Keratinocyte (primary cell): ENCODE measurements around the gene STK38. TPM values are rescaled to one million over a fixed set of nuclear protein-coding genes. Genes with fewer than 3 reads are reported as not detected.

Source experiments
- DNase-seq: peaks from one replicate; pipeline ENCODE4 v3.0.0-alpha.2; 2011; ENCODE audit warnings: low read depth, missing footprints, low spot score
- FAIRE-seq: peaks from 2 replicates; lab custom pipeline; 2011; peaks lifted over from hg19 to GRCh38; lab: Jason Lieb, UNC
- H2AFZ ChIP-seq: 2 replicates; pipeline ENCODE4 v1.6.0; 2012; ENCODE audit warnings: low read length, control low read depth, inconsistent platforms; ENCODE audit not compliant: control insufficient read depth
- H3K27ac ChIP-seq: 2 replicates; pipeline ENCODE4 v1.5.1; 2011; ENCODE audit warnings: low read length; ENCODE audit not compliant: control insufficient read depth, insufficient read depth
- H3K27me3 ChIP-seq: 3 replicates; pipeline ENCODE4 v1.6.0; 2011; ENCODE audit warnings: low read length; ENCODE audit not compliant: control insufficient read depth, insufficient read depth; ENCODE audit errors: extremely low read depth
- H3K36me3 ChIP-seq, 2 experiments: 2 replicates in 1 of 2; 3 replicates in 1 of 2; pipeline ENCODE4 v1.5.1; 2011; ENCODE audit warnings: low read length in 2 of 2, mild to moderate bottlenecking in 1 of 2; ENCODE audit not compliant: control insufficient read depth in 2 of 2, insufficient read depth in 2 of 2; ENCODE audit errors: extremely low read depth in 1 of 2
- H3K4me1 ChIP-seq: 3 replicates; pipeline ENCODE4 v1.5.1; 2011; ENCODE audit warnings: low read length; ENCODE audit not compliant: control insufficient read depth, insufficient read depth; ENCODE audit errors: extremely low read depth
- H3K4me2 ChIP-seq: 3 replicates; pipeline ENCODE4 v1.6.0; 2011; ENCODE audit warnings: low read depth, low read length; ENCODE audit not compliant: control insufficient read depth, insufficient read depth; ENCODE audit errors: extremely low read depth
- H3K4me3 ChIP-seq, 3 experiments: fragments of 200-600 bp in 1 of 3; sonication (generic) in 1 of 3; 2 replicates in 2 of 3; 3 replicates in 1 of 3; pipeline ENCODE4 v1.5.1; 2011 to 2016; ENCODE audit warnings: low read length in 3 of 3, mild to moderate bottlenecking in 3 of 3, control low read depth in 2 of 3, inconsistent platforms in 1 of 3, low read depth in 1 of 3, mixed read lengths in 1 of 3, mixed run types in 1 of 3, moderate library complexity in 1 of 3; ENCODE audit not compliant: control insufficient read depth in 2 of 3, insufficient read depth in 2 of 3; ENCODE audit errors: extremely low read depth in 1 of 3
- H3K79me2 ChIP-seq: 2 replicates; pipeline ENCODE4 v1.6.0; 2012; ENCODE audit warnings: low read length; ENCODE audit not compliant: control insufficient read depth, insufficient read depth
- H3K9ac ChIP-seq: 3 replicates; pipeline ENCODE4 v1.6.0; 2011; ENCODE audit warnings: low read length; ENCODE audit not compliant: control insufficient read depth, insufficient read depth; ENCODE audit errors: extremely low read depth
- H3K9me1 ChIP-seq: 3 replicates; pipeline ENCODE4 v1.6.0; 2011; ENCODE audit warnings: low read length; ENCODE audit not compliant: control insufficient read depth, insufficient read depth; ENCODE audit errors: extremely low read depth
- H3K9me3 ChIP-seq: 2 replicates; pipeline ENCODE4 v1.5.1; 2012; ENCODE audit warnings: low read depth, low read length; ENCODE audit not compliant: control insufficient read depth
- H4K20me1 ChIP-seq: 3 replicates; pipeline ENCODE4 v1.6.0; 2011; ENCODE audit warnings: low read length; ENCODE audit not compliant: control insufficient read depth, insufficient read depth; ENCODE audit errors: extremely low read depth
- CTCF ChIP-seq, 3 experiments: IDR thresholded peaks in 1 of 3; conservative IDR thresholded peaks in 1 of 3; optimal IDR thresholded peaks in 1 of 3; 2 replicates in 2 of 3; 3 replicates in 1 of 3; pipeline versions ENCODE3 to v1.5.1; 2011; ENCODE audit warnings: low read length in 3 of 3, mild to moderate bottlenecking in 3 of 3, moderate library complexity in 2 of 3, control low read depth in 1 of 3, inconsistent platforms in 1 of 3; ENCODE audit not compliant: insufficient read depth in 2 of 3; ENCODE audit errors: extremely low read depth in 1 of 3
- EZH2 ChIP-seq: IDR thresholded peaks from one replicate; pipeline ENCODE4 v1.6.1; 2012; ENCODE audit warnings: inconsistent platforms, mild to moderate bottlenecking, low read length, moderate library complexity
- dilution Hi-C: fragments of 300-500 bp; cut with MboI; formaldehyde crosslinking; loops from one replicate; pipeline ENCODE4 v1.7.0; 2020; ENCODE audit warnings: low sequenced_read_pairs; ENCODE audit not compliant: extremely low pct_ligation_motif_present
- polyA plus RNA-seq, 5 experiments: library from polyadenylated mRNA; depleted of rRNA in 3 of 5; stranded (reverse) in 3 of 5; stranded (forward) in 1 of 5; unstranded in 1 of 5; fragments of >200 nt; gene quantifications; 1 replicate in 1 of 5; 2 replicates in 3 of 5; 3 replicates in 1 of 5; pipeline versions ENCODE4 v1.2.1 to v1.2.3, GENCODE V29; 2011 to 2012; ENCODE audit warnings: missing spikeins in 2 of 5, low read depth in 1 of 5, low replicate concordance in 1 of 5

STK38 gene
- polyA plus RNA-seq, 1 donor (not counting 4 experiments of a cell fraction or from before 2014, with no cell fraction given): 24.4 TPM

- DNase-seq (no peak), FAIRE-seq (no peak)
- no peak for TF ChIP-seq EZH2
- Histone ChIP-seq H3K4me1 (no peaks in the 10 kb centered on the region), H4K20me1 (no peaks in the 10 kb centered on the region), H3K9me1 (peaks cover 2% of the 10 kb centered on the region), H3K4me3 (no peak overlapping the region), H3K27me3 (no peaks in the 10 kb centered on the region), H3K9me3 (no peaks in the 10 kb centered on the region), H3K36me3 (peaks cover 9 to 13% of the 10 kb centered on the region in 2 experiments), H3K27ac (no peak overlapping the region), H2AFZ (no peak overlapping the region), H3K79me2 (no peaks in the 10 kb centered on the region), H3K4me2 (no peak overlapping the region), H3K9ac (no peak overlapping the region)
- dilution Hi-C loops: no loop called here
Measured at GRCh38 chr6:36492092-36492491, 55.2 kb downstream of the STK38 start.

GRCh38 chr6:36491378-36491965 is 55.8 kb downstream of the STK38 start:
- H3K4me3 ChIP-seq: no peak overlapping the region
- H2AFZ ChIP-seq: no peak overlapping the region
- TF ChIP-seq EZH2 (no peak), CTCF (optimal IDR thresholded peaks at IDR 0.05 in 1 of 3, IDR thresholded peaks at IDR 0.05 in 1 of 3, conservative IDR thresholded peaks at IDR 0.05 in 1 of 3; ENCODE audit: extremely low read depth in 1 of 3, insufficient read depth in 2 of 3, low read length in 3 of 3) (no peak)
- no peaks in the 10 kb centered on the region for H4K20me1 ChIP-seq
- DNase-seq (no peak), FAIRE-seq (no peak)
- no peaks in the 10 kb centered on the region for H3K9me3 ChIP-seq
- peaks cover 2% of the 10 kb centered on the region for H3K9me1 ChIP-seq
- H3K27me3 ChIP-seq: no peaks in the 10 kb centered on the region
- no peak overlapping the region for H3K4me2 ChIP-seq
- no peaks in the 10 kb centered on the region for H3K4me1 ChIP-seq
- no peak overlapping the region for H3K27ac ChIP-seq
- no peak overlapping the region for H3K9ac ChIP-seq
- no peaks in the 10 kb centered on the region for H3K79me2 ChIP-seq
- dilution Hi-C loops: no loop called here
- peaks cover 9 to 17% of the 10 kb centered on the region in 2 experiments for H3K36me3 ChIP-seq

DNA sequence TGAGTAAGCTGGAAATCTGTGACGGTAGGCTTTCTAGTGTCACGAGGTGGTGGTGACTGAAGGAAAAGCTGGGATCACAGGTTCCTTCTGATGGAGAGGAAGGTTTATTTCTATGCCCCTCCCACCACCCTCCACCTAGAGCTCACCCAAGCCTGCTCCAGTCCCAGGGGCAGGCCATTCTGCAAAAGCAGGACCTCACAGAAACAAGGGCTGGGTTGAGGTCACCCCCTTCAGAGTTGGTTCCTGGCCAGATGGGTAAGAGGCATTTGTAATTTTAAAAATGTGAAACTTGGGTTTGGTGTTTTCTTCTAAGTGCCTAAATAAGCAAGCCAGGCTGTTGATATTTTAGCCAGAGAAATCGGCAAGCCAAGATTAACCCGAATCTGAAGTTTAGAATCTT is 57.9 kb downstream of the STK38 start:
- no peak overlapping the region for H3K4me3 ChIP-seq
- no peaks in the 10 kb centered on the region for H4K20me1 ChIP-seq
- no peaks in the 10 kb centered on the region for H3K79me2 ChIP-seq
- H3K27ac ChIP-seq: no peak overlapping the region
- no peak overlapping the region for H2AFZ ChIP-seq
- no peaks in the 10 kb centered on the region for H3K27me3 ChIP-seq
- no peak overlapping the region for H3K9ac ChIP-seq
- no peak for DNase-seq
- dilution Hi-C loops: no loop called here
- no peak for FAIRE-seq
- peaks cover 5 to 12% of the 10 kb centered on the region in 2 experiments for H3K36me3 ChIP-seq
- no peaks in the 10 kb centered on the region for H3K9me3 ChIP-seq
- no peaks in the 10 kb centered on the region for H3K4me1 ChIP-seq
- no peak for TF ChIP-seq CTCF (optimal IDR thresholded peaks at IDR 0.05 in 1 of 3, IDR thresholded peaks at IDR 0.05 in 1 of 3, conservative IDR thresholded peaks at IDR 0.05 in 1 of 3; ENCODE audit: extremely low read depth in 1 of 3, insufficient read depth in 2 of 3, low read length in 3 of 3)
- no peak for TF ChIP-seq EZH2
- H3K4me2 ChIP-seq: no peak overlapping the region
- peaks cover 2% of the 10 kb centered on the region for H3K9me1 ChIP-seq
